GM19238 (cell line): Measurements from ENCODE around the gene EMP3.
"Not testable (repeated sequence)": the region's sequence is repeated elsewhere in the genome, so short reads cannot be mapped to it uniquely, and the experiment has no call there.

Source experiments
- DNase-seq: peaks from one replicate; pipeline ENCODE4 v3.0.0; 2011; ENCODE audit warnings: low spot score; ENCODE audit not compliant: insufficient read length

EMP3 gene

DNA sequence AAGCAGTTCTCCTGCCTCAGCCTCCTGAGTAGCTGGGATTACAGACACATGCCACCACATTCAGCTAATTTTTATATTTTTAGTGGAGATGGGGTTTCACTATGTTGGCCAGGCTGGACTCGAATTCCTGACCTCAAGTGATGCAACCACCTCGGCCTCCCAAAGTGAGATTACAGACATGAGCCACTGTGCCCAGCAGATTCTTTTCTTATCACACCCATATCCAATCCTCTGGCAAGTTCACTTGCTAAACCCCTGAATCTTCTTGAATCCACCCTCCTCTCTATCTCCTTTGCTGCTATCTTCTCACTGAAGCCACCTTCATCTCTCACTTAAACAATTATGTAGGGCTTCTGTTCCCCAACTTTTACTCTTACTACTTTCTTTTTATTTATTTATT is 20.8 kb downstream of the EMP3 start:
- no peak for DNase-seq

DNA sequence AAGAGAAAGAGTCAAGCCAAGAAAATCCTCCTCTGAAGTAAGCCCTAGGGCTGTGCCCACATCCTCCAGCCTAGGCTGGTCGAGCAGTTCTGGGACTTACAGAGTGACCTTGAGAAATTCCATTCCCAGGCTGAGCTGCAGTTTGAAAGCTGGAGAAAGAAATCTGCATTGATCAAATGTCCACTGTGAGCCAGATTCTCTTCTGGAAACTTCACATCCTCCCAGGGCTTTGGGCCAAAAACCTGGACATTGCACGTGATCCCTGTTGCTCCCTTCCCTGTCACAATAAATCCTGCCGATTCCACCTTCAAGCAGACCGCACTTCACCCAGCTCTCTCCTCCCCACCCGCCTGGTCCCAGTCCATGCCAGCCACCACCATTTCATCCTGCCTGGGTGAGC is 22.7 kb downstream of the EMP3 start:
- no peak for DNase-seq

DNA sequence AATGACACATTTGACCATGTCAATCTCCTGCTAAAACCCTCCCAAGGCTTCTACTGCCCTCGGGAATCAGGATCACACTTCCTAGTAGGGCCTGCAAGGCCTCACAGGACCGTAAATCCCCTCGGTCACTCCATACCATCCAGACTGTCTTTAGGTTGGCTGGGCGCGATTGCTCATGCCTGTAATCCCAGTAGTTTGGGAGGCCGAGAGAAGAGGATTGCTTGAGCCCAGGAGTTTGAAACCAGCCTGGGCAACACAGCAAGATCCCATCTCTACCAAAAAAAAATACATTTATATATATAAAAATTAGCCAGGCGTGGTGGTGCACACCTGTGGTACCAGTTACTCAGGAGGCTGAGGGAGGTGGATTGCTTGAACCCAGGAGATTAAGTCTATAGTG is 23.4 kb downstream of the EMP3 start:
- no peak for DNase-seq

DNA sequence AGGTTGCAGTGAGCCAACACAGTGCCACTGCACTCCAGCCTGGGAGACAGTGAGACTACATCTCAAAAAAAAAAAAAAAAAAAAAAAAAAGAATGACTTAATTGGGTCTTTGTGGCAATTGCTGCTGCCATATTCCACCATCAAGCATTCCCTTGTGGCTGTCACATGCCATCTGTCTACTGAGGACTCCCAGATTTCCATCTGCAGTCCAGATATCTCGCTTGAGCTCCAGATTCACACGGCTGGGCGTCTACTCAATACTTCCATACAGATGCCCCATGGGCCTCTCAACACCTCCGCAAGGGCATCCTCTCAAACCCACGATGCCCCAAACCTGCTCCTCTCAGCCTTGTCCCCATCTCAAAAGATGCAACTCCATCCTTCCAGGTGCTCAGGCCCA is 25.5 kb downstream of the EMP3 start:
- no peak for DNase-seq

DNA sequence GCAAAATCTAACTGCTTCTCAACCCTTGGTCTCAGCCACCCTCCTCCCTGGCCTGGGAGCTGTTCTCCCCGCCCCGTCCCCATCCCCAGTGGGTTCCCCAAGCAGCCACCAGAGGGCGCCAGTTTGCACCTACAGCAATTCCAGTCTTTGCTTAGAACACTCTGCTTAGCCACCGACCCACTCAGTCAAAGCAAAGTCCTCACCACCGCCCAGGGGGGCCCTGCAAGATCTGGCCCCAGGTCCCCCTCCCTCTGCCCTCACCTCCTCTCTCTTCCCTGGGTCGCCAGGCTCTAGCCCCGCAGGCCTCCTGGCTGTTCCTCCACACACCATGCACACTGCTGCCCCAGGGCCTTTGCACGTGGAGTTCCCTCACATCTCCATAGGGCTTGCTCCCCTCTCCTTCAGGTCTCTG is 26.0 kb downstream of the EMP3 start:
- peak; percentile 78 for DNase-seq

DNA sequence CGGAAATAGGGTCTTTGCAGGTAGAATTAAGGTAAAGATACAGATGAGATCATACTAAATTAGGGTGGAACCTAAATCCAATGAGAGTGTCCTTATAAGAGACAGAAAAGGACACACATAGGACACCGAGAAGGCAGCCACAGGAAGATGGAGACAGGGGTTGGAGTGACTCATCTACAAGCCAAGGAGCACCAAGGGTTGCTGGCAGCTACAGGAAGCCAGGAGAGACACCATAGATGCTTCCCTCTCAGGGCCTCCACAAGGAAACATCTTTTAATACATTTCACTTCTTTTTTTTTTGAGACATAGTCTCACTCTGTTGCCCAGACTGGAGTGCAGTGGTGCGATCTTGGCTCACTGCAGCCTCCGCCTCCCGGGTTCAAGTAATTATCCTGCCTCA is 28.3 kb downstream of the EMP3 start:
- DNase-seq: no peak

DNA sequence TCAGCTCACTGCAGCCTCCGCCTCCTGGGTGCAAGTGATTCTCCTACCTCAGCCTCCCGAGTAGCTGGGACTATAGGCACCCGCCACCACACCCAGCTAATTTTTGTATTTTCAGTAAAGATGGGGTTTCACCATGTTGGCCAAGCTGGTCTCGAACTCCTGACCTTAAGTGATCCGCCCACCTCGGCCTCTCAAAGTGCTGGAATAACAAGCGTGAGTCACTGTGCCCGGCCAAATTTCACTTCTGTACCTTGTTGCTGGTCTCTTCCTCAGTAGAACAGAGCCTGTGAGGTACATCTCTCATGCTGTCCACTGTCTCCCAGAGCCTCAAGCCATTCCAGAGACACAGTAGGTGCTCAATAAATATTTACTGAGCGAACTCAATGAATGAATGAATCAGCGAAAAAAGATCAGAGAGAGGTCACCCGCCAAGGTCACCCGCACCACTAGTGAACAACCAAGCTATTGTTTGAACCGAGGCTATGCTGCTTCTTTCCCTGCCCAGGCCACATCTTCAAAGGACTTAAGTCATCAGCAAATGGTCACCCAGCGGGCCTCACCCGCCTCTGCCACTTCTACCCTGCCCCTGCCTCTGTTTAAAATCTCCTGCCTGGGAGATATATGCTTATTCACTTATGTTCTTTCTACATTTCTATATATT is 29.1 kb downstream of the EMP3 start:
- no peak for DNase-seq

DNA sequence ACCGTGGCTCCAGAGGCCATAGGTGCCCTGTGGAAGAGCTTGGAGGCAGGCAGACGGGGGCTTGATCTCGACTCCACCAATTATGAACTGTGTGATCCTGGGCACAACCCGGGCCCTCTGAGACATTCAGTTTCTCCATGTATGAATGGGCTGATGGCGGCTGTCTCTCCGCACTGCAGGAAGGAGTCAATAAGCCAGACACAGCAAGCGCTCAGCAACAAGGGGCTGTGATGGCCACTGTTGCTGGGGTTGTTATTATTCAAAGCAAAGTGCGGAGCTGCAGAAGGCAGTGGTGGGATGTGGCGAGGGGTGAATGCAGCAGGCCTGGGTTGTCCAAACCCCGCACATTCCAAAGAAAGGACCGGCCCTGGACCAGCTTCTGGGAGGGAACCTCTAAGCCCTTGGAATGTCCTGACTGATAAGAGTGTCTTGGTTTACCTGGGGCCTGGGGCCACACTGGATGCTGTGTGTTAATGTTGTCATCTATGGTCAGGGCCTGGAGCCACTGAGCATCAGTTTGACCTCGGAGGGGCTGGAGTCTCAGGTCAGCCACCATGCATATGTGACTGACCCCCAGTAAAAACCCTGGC is 30.1 kb downstream of the EMP3 start:
- DNase-seq: no peak

DNA sequence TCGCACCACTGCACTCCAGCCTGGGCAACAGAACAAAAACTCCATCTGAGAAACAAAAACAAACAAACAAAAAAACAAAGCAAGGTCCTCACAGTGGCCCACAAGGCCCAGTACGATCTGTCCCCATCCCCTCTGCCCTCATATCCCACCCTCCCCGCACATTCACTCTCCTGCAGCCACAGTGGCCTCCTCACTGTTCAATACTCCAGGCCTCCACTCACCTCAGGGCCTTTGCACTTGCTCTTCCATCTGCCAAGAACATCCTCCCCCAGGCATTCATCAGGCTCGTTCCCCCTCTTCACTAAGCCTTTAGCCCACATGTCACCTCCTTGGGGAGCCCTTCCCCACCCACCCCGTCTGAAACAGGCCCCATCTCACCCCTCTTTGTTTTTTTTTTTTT is 33.8 kb downstream of the EMP3 start:
- DNase-seq: no peak

DNA sequence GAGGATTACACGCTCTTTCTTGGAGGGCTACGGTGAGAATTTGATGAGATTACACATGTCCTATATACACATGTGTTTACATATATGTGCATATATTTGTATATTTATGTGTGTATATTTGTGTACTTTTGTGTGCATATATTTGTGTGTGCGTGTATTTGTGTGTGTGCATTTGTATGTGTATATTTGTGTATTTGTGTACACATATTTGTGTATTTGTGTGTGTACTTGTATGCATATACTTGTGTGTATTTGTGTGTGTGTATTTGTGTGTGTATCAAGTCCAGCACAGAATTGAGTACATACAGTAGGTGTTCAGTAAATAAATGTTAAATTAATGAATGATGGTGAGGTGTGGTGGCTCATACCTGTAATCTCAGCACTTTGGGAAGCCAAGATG is 36.6 kb downstream of the EMP3 start:
- DNase-seq: no peak

DNA sequence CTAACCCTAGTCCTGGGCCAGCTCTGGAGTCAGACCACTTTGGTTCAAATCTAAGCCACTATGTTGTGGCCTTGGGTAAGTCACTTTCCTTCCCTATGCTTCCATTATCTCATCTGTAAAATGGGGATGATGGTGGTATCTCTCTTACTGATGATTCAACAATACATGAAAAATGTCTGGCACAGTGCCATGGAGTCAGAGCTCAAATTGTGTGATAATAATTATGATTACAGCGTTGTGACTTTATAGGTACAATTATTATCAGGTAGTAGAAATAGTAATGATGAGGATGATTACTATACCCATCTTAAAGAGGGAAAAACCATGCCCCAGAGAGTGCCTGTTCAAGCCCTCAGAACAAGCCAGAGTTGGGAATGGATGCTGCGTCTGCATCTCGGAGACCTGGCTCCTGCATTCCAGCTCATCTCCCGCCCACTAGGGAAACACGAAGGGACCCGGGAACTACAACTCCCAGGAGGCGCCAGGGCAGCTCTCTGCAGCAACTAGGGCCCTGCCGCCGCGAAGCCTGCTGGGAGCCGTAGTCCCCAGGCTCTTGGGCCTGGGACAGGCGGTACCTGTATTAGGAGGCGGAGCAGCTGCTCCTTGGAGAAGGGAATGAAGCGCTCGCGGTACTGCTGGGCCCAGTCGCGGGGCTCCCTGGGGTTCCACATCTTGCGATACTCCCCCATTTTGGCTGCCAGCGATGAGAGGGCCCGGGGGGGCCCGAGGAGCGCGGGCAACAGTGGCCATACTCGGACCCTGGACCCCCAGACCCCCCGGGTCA is 37.6 kb downstream of the EMP3 start:
- DNase-seq: peak; percentile 87

DNA sequence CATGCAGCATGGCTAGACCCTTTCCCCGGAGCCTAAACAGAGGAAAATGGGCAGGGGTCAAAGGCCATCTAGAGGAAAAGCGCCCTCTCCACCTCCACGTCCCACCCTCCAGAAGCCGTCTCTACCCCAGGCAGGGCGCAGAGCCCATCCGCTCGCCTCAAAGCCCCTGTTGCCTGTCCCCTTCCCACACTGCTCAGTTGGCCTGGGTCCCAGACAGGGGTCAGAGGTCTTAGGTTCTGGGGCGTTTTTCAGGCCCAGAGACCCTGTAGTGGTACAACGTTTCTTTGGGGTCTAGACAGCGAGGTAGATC is 38.1 kb downstream of the EMP3 start:
- DNase-seq: no peak

DNA sequence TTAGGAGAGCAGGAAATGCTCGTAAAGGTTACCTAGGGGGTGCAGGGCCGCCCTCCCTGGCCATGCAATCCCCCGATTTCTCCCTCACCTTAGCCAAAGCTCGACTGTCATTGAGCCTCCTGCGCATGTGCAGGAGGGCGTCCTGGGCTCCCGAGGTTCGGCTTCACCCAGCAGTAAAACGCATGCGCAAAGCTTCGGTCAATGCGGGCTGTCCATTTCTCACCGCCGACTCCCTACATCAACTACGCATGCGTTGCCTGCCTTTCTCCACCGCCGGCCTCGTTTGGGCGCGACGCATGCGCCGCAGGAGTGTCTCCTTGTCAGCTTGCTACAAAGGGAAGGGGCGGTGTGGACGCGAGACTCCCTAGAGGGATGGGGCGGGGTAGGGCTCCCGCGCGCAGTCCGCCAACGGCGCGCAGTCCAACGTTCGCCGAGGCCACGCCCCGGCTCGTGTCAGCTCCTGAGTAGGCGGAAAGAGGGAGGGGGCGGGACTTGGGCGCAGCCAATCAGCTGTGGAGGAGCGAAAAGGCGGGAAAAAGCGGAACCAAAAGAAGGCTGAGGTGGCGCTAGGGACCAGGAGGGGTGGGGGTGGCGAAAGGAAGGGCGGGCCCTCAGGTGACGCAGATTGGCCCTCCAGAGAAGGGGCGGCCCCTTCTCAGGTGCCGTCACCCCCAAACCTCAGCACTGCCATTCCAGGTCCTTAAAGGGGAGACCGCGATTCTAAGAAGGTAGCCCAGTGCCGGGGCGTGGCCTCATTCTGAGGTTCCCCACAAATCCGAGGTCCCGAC is 38.7 kb downstream of the EMP3 start, which contains the start of the genes SYNGR4 and TMEM143:
Gene SYNGR4 (plus strand): TSS at position 558 of the 788 bp plus-strand sequence. CDS start 1,476 bp downstream, outside the sequence.
Gene TMEM143 (minus strand): TSS at position 131 of the 788 bp plus-strand sequence. CDS start 20 bp downstream, at position 111.
- peak; percentile 94 for DNase-seq

DNA sequence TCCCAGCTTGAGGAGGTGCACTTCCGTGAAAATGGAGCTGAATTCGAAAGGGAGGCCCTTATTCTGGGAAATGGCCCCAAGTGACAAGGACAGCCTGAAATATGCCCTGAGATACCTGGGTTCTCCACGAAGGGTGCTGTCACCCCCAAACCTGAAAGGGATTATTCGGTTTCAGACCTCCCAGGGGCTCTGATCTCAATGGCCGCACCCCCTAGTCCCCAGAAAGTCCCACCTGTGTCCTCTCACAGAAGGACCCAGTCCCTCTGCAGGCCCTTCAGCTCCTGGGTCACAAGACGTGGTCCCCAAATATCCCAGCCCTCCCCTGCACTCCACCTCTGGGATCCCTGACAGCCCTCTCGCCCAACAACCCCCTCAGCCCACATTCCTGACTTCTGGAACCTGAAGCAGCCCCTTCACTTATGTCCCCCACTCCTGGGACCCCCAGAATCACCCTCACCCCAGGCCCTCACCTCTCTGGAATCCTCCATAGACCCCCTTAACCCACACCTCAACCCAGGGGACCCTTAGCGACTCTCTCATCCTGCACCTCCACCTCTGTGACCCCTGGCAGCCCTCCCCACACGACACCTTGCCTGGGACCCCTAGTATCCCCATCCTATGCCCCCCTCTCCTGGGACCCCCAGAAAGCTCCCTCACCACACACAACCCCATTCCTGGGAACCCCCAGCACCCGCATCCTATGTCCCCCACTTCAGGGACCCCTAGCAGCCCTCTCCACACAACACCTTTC is 39.4 kb downstream of the EMP3 start:
- no peak for DNase-seq

DNA sequence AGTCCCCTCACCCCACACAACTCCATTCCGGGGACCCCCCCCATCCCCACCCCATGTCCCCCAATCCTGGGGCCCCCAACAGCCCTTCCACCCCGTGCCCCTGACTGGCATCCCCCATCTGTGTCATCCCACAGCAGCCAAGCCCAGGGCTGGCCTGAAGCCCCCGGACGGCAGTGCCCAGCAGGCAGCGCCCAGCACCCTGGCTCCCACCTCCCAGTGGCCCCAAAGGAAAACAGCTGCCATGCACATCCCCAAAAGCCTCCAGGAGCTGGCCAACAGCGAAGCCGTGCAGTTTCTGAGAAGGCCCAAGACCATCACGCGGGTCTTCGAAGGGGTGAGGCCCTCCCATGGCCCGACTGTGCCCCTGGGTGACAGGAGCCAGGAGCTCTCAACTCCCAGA is 40.2 kb downstream of the EMP3 start:
- no peak for DNase-seq

DNA sequence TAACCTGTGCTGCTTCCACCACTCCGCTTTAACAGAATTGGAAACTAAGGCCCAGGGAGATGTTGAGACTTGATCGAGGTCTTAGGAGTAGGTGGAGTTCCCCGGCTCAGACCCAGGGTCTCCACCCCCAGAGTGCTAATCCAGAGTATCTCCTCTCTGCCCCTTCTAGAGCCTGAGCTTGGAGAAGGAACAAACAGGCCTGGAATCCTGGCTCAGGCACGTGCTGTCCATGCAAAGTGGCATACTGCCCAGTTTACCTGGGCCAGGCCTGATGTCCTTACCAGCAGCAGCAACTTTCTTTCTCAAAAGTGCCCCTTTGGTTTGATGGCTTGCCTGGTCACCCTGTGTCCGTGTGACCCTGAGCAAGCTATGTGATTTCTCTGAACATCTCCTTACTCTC is 42.5 kb downstream of the EMP3 start:
- DNase-seq: no peak

DNA sequence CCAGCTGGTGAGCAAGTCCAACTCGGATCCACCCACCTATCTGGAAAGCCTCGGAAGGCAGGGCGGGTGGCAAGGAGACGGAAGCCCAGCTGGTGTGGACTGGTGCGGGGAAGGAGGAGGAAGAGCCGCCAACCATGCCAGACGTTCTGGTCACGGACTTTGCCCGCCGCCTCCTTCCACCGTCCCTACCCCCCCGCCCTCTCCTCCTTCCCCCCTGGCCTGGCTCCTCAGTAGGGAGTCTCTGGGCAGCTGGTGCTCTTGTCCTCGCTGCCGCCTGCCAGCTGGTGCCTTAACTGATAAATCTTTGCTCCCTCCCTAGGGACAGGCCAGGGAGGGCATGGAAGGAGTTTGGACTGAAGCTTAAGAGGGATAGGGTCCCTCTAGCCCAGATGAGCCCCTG is 43.6 kb downstream of the EMP3 start:
- DNase-seq: no peak

DNA sequence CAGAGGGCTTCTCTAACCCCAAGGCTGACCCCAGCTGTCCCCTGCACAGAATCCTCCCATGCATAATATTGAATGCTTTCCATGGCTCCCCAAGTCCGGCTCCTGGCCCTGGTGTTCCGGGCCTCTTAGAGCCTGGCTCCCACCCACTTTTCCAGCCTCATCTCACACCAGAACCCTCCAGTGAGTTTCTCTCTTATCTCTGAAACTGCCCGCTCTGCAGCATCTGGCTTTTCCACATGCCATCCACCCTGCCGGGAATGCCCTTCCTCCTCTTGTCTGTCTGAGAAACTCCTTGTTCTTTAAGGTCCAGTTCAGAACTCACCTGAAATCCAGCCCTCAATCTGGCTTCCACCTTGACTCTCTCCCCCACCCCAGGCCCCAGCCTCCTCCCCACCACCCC is 45.6 kb downstream of the EMP3 start:
- no peak for DNase-seq

DNA sequence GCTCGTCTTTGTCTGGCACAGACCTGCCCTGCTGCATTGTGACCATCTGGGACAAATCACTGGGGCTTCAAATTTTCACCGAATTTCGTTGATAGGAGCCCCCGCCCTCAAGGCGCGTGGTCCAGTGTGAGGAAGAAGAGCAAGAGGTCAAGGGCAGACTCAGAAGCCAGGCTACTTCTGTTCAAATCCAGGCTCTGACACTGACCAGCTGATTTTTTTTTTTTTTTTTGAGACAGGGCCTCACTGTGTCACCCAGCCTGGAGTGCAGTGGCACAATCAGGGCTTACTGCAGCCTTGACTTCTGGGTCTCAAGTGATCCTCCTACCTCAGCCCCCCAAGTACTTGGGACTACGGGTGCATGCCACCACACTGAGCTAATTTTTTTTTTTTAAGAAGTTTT is 46.0 kb downstream of the EMP3 start:
- no peak for DNase-seq

DNA sequence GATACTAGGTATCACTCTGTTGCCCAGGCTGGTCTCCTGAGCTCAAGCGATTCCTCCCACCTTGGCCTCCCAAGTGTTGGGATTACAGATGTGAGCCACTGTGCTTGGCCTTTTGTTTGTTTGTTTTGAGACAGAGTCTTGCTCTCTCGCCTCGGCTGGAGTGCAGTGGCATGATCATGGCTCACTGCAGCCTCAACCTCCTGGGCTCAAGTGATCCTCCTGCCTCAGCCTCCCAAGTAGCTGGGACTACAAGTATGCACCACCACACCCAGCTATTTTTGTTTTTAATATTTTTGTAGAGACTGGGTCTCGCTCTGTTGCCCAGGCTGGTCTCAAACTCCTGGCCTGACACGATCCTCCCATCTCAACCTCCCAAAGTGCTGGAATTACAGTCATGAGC is 46.4 kb downstream of the EMP3 start:
- DNase-seq: not testable (repeated sequence)

DNA sequence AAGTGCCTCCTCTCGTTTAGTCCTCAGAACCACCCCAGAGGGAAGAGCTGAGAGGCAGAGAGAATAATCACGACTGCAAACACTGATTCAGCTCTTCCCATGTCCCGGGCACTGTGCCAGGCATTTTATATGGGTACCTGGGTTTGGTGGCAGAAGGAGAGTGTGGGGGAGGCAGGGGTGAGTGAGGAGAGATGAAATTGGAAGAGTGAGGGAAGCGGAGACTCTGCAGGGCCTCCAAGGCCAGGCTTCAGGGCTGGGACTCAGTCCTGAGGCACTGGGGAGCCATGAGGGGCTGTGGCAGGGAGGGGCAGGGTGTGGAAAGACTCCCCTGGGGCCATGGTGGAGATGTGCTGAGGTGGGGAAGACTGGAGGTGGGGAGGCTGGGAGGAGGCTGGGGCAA is 47.6 kb downstream of the EMP3 start:
- no peak for DNase-seq
